Mucosa of rectum (tissue), 2 donors: ENCODE results near the gene IZUMO4.

ENCODE experiments used
- H3K27ac ChIP-seq, 2 donors: one replicate each; pipeline ENCODE4 v1.7.0; 2013; ENCODE audit warnings: inconsistent platforms in 2 of 2, low read depth in 2 of 2, low read length in 2 of 2
- H3K27me3 ChIP-seq, 2 donors: one replicate each; pipeline ENCODE4 v1.7.0; 2013; ENCODE audit warnings: low read length in 2 of 2; ENCODE audit not compliant: control insufficient read depth in 2 of 2, insufficient read depth in 2 of 2
- H3K36me3 ChIP-seq, 2 donors: one replicate each; pipeline ENCODE4 v1.7.0; 2013; ENCODE audit warnings: low read length in 2 of 2; ENCODE audit not compliant: control insufficient read depth in 2 of 2, insufficient read depth in 2 of 2
- H3K4me1 ChIP-seq, 2 donors: one replicate each; pipeline ENCODE4 v1.7.0; 2013; ENCODE audit warnings: low read length in 2 of 2, mild to moderate bottlenecking in 1 of 2; ENCODE audit not compliant: control insufficient read depth in 2 of 2, insufficient read depth in 2 of 2
- H3K4me3 ChIP-seq, 2 donors: one replicate each; pipeline ENCODE4 v1.7.0; 2013; ENCODE audit warnings: low read length in 2 of 2
- H3K9ac ChIP-seq, 2 donors: one replicate each; pipeline ENCODE4 v1.7.0; 2013; ENCODE audit warnings: low read length in 2 of 2, low read depth in 1 of 2, mild to moderate bottlenecking in 1 of 2
- H3K9me3 ChIP-seq, 2 donors: one replicate each; pipeline ENCODE4 v1.7.0; 2013; ENCODE audit warnings: low read length in 2 of 2; ENCODE audit not compliant: control insufficient read depth in 2 of 2
- donor health status: healthy.
- donor health status: Normal muscosa, but diverticular disease.

The IZUMO4 gene

GRCh38 chr19:2148482-2149135 is 51.9 kb downstream of the IZUMO4 start:
- H3K9me3 ChIP-seq, result no peaks in the 10 kb centered on the region
- no peaks in the 10 kb centered on the region for H3K27me3 ChIP-seq
- no peak overlapping the region for H3K4me3 ChIP-seq
- H3K4me1 ChIP-seq, result peaks cover 17 to 18% of the 10 kb centered on the region in 2 donors
- no peak overlapping the region for H3K9ac ChIP-seq
- peaks cover 3 to 4% of the 10 kb centered on the region in 2 donors for H3K36me3 ChIP-seq
- no peak overlapping the region for H3K27ac ChIP-seq
